OCI-LY7 (cell line): ENCODE measurements around the gene VENTX. TPM values are rescaled to one million over a fixed set of nuclear protein-coding genes. Genes with fewer than 3 reads are reported as not detected.

Source experiments
- BruUV-seq: library from RNA; stranded (reverse); fragments of 400-500 nt; replicated peaks from 2 replicates; lab custom pipeline; 2021; lab: Mats Ljungman, UMichigan
- CTCF ChIA-PET: fragments of 300-600 bp; sonication (Branson Sonifier 250); formaldehyde crosslinking; loops from one replicate; lab custom pipeline; 2022; ENCODE audit warnings: antibody characterized with exemption; ENCODE audit not compliant: unreplicated experiment; lab: Charles Lee
- POLR2A ChIA-PET: fragments of 300-600 bp; sonication (Branson Sonifier 250); formaldehyde crosslinking; loops from one replicate; lab custom pipeline; 2022; ENCODE audit warnings: antibody characterized with exemption; lab: Charles Lee
- DNase-seq: peaks from one replicate; pipeline ENCODE4 v3.0.0-alpha.2; 2015; ENCODE audit warnings: low spot score
- H2AFZ ChIP-seq: fragments of 200-600 bp; sonication (generic), shearing (Covaris generic); 2 replicates; pipeline ENCODE4 v1.6.1; 2014; ENCODE audit warnings: mild to moderate bottlenecking, antibody characterized with exemption, low read length, moderate library complexity
- H3K27ac ChIP-seq: fragments of 200-600 bp; sonication (generic); 2 replicates; pipeline ENCODE4 v1.5.1; 2014; ENCODE audit warnings: mixed run types, low read depth, mild to moderate bottlenecking, moderate library complexity, low read length, inconsistent platforms; ENCODE audit not compliant: poor library complexity, severe bottlenecking
- H3K36me3 ChIP-seq: fragments of 200-600 bp; sonication (generic); 2 replicates; pipeline ENCODE4 v1.6.1; 2014; ENCODE audit warnings: mild to moderate bottlenecking, antibody characterized with exemption, low read length, moderate library complexity, mixed read lengths; ENCODE audit not compliant: insufficient read depth
- H3K4me1 ChIP-seq: fragments of 200-600 bp; sonication (generic); 2 replicates; pipeline ENCODE4 v1.5.1; 2014; ENCODE audit warnings: mild to moderate bottlenecking, low read length; ENCODE audit not compliant: insufficient read depth, poor library complexity, severe bottlenecking
- H3K4me2 ChIP-seq: fragments of 200-600 bp; sonication (generic); 2 replicates; pipeline ENCODE4 v1.6.1; 2014; ENCODE audit warnings: mild to moderate bottlenecking, low read length
- H3K4me3 ChIP-seq: fragments of 200-600 bp; sonication (generic); 2 replicates; pipeline ENCODE4 v1.5.1; 2014; ENCODE audit warnings: mild to moderate bottlenecking, low read depth, low read length; ENCODE audit not compliant: poor library complexity, severe bottlenecking
- H3K79me2 ChIP-seq: fragments of 200-600 bp; sonication (generic); 2 replicates; pipeline ENCODE4 v1.6.1; 2016; ENCODE audit warnings: low read depth, mild to moderate bottlenecking, low read length, moderate library complexity, mixed read lengths; ENCODE audit not compliant: insufficient read depth
- H3K9me2 ChIP-seq: fragments of 200-600 bp; sonication (generic); 2 replicates; pipeline ENCODE4 v1.6.1; 2016; ENCODE audit warnings: mild to moderate bottlenecking, low read length, mixed read lengths; ENCODE audit not compliant: insufficient read depth
- H3K9me3 ChIP-seq: fragments of 200-600 bp; sonication (generic); 2 replicates; pipeline ENCODE4 v1.6.1; 2014; ENCODE audit warnings: mild to moderate bottlenecking, mixed run types, low read length, mixed read lengths
- H4K20me1 ChIP-seq: fragments of 200-600 bp; sonication (generic); 2 replicates; pipeline ENCODE4 v1.6.1; 2014; ENCODE audit warnings: mild to moderate bottlenecking, antibody characterized with exemption, low read length, moderate library complexity, mixed read lengths; ENCODE audit not compliant: insufficient read depth
- CTCF ChIP-seq: fragments of 200-600 bp; sonication (generic); conservative IDR thresholded peaks from 2 replicates; pipeline ENCODE4 v1.5.1; 2014; ENCODE audit warnings: mild to moderate bottlenecking, antibody characterized with exemption, low read length, moderate library complexity, mixed read lengths
- EZH2phosphoT487 ChIP-seq: fragments of 200-600 bp; sonication (generic); IDR thresholded peaks from 2 replicates; pipeline ENCODE4 v1.6.1; 2018; ENCODE audit warnings: low read depth, borderline replicate concordance, mild to moderate bottlenecking, mixed run types, antibody characterized with exemption, low read length, moderate library complexity, mixed read lengths
- intact Hi-C: fragments of 100-400 bp; cut with micrococcal nuclease; formaldehyde crosslinking; loops from one replicate; pipeline ENCODE4 v1.10.0; 2022; ENCODE audit not compliant: unreplicated experiment
- total RNA-seq, 2 experiments: library from RNA; depleted of rRNA in 1 of 2; stranded (reverse); fragments of >200 nt in 1 of 2; shearing (Covaris generic) in 1 of 2; gene quantifications; 2 replicates each; pipeline ENCODE4 v1.2.3, GENCODE V29; 2014 to 2022

The VENTX gene
- total RNA-seq, 2 experiments from 2014 or later = not detected

GRCh38 chr10:133201151-133201947 is 36.3 kb upstream of the VENTX start:
- Histone ChIP-seq H3K9me2 (no peaks in the 10 kb centered on the region), H3K9me3 (no peaks in the 10 kb centered on the region), H3K4me2 (no peak overlapping the region), H3K79me2 (no peaks in the 10 kb centered on the region), H2AFZ (no peak overlapping the region), H3K27ac (no peak overlapping the region), H3K4me3 (no peak overlapping the region), H3K4me1 (no peaks in the 10 kb centered on the region), H3K36me3 (no peaks in the 10 kb centered on the region), H4K20me1 (no peaks in the 10 kb centered on the region)
- DNase-seq = no peak
- TF ChIP-seq EZH2phosphoT487 (no peak), CTCF (no peak)
- BruUV-seq = no TSS peak
- POLR2A ChIA-PET = no interaction called here
- CTCF ChIA-PET = no interaction called here
- intact Hi-C loops = no loop called here

GRCh38 chr10:133201948-133202725 is 35.5 kb upstream of the VENTX start:
- Histone ChIP-seq H3K4me2 (no peak overlapping the region), H3K79me2 (no peaks in the 10 kb centered on the region), H3K4me3 (no peak overlapping the region), H3K9me2 (no peaks in the 10 kb centered on the region), H4K20me1 (no peaks in the 10 kb centered on the region), H2AFZ (no peak overlapping the region), H3K36me3 (no peaks in the 10 kb centered on the region), H3K9me3 (no peaks in the 10 kb centered on the region), H3K27ac (no peak overlapping the region), H3K4me1 (no peaks in the 10 kb centered on the region)
- POLR2A ChIA-PET = no interaction called here
- CTCF ChIA-PET = no interaction called here
- DNase-seq = no peak
- TF ChIP-seq CTCF = no peak
- TF ChIP-seq EZH2phosphoT487 = no peak
- intact Hi-C loops = no loop called here
- no TSS peak for BruUV-seq
